OCI-LY1 (cell line): ENCODE results near the gene DOLPP1.
"Not testable (repeated sequence)": the region's sequence is repeated elsewhere in the genome, so short reads cannot be mapped to it uniquely, and the experiment has no call there.

Source experiments
- H2AFZ ChIP-seq: fragments of 200-600 bp; sonication (generic), shearing (Covaris generic); 2 replicates; pipeline ENCODE4 v1.6.0; 2014; ENCODE audit warnings: antibody characterized with exemption, mild to moderate bottlenecking, low read length
- H3F3A ChIP-seq: fragments of 200-600 bp; sonication (generic), shearing (Covaris generic); 2 replicates; pipeline ENCODE4 v1.6.0; 2014; ENCODE audit warnings: mild to moderate bottlenecking, antibody characterized with exemption, low read length, moderate library complexity; ENCODE audit not compliant: insufficient read depth
- H3K27ac ChIP-seq: fragments of 200-600 bp; sonication (generic); 2 replicates; pipeline ENCODE4 v1.5.1; 2014; ENCODE audit warnings: low read length, mixed run types, mild to moderate bottlenecking, low read depth; ENCODE audit not compliant: poor library complexity, severe bottlenecking
- H3K27me3 ChIP-seq: fragments of 200-600 bp; sonication (generic); 2 replicates; pipeline ENCODE4 v1.6.0; 2014; ENCODE audit warnings: antibody characterized with exemption, mild to moderate bottlenecking, low read length, moderate library complexity; ENCODE audit not compliant: insufficient read depth
- H3K36me3 ChIP-seq: fragments of 200-600 bp; sonication (generic); 2 replicates; pipeline ENCODE4 v1.6.1; 2014; ENCODE audit warnings: mild to moderate bottlenecking, antibody characterized with exemption, low read length, moderate library complexity, mixed read lengths; ENCODE audit not compliant: insufficient read depth
- H3K4me1 ChIP-seq: fragments of 200-600 bp; sonication (generic); 2 replicates; pipeline ENCODE4 v1.5.1; 2014; ENCODE audit warnings: mild to moderate bottlenecking, low read length, moderate library complexity; ENCODE audit not compliant: insufficient read depth, severe bottlenecking
- H3K4me2 ChIP-seq: fragments of 200-600 bp; sonication (generic), shearing (Covaris generic); 2 replicates; pipeline ENCODE4 v1.6.1; 2014; ENCODE audit warnings: low read length
- H3K4me3 ChIP-seq: fragments of 200-600 bp; sonication (generic); 2 replicates; pipeline ENCODE4 v1.5.1; 2014; ENCODE audit warnings: low read length, low read depth, mild to moderate bottlenecking, mixed read lengths; ENCODE audit not compliant: poor library complexity, severe bottlenecking
- H3K79me2 ChIP-seq: fragments of 200-600 bp; shearing (Covaris generic); 2 replicates; pipeline ENCODE4 v1.6.1; 2016; ENCODE audit warnings: mixed run types, low read length, mixed read lengths; ENCODE audit not compliant: insufficient read depth
- H3K9ac ChIP-seq: fragments of 200-600 bp; sonication (generic), shearing (Covaris generic); 2 replicates; pipeline ENCODE4 v1.6.1; 2014; ENCODE audit warnings: mild to moderate bottlenecking, low read length, mixed read lengths
- H3K9me2 ChIP-seq: fragments of 200-600 bp; sonication (generic), shearing (Covaris generic); 2 replicates; pipeline ENCODE4 v1.6.1; 2014; ENCODE audit warnings: low read depth, mild to moderate bottlenecking, low read length, mixed read lengths
- H3K9me3 ChIP-seq: fragments of 200-600 bp; shearing (Covaris generic); 2 replicates; pipeline ENCODE4 v1.6.1; 2014; ENCODE audit warnings: low read length, mixed read lengths
- H4K20me1 ChIP-seq: fragments of 200-600 bp; sonication (generic), shearing (Covaris generic); 2 replicates; pipeline ENCODE4 v1.6.0; 2016; ENCODE audit warnings: mild to moderate bottlenecking, low read length; ENCODE audit not compliant: insufficient read depth
- EZH2 ChIP-seq: fragments of 200-600 bp; sonication (generic), shearing (Covaris generic); IDR thresholded peaks from 2 replicates; pipeline ENCODE4 v1.8.0; 2017; ENCODE audit warnings: borderline replicate concordance, mixed run types, mild to moderate bottlenecking, antibody characterized with exemption, low read length, moderate library complexity, mixed read lengths
- TF ChIP-seq, protein P1 (sequence below): fragments of 200-600 bp; sonication (generic), shearing (Covaris generic); IDR thresholded peaks from 2 replicates; pipeline ENCODE4 v1.5.1; 2017; ENCODE audit warnings: mild to moderate bottlenecking, antibody characterized with exemption, low read length, moderate library complexity, mixed read lengths

The DOLPP1 gene

GRCh38 chr9:129118799-129119198 is 37.9 kb downstream of the DOLPP1 start:
- Histone ChIP-seq H3K4me1 (peaks cover 12% of the 10 kb centered on the region), H3K27me3 (no peaks in the 10 kb centered on the region), H3K9me3 (no peaks in the 10 kb centered on the region), H3K4me3 (no peak overlapping the region), H3K27ac (no peak overlapping the region), H3K4me2 (no peak overlapping the region), H3K79me2 (peaks cover 26% of the 10 kb centered on the region), H4K20me1 (no peaks in the 10 kb centered on the region), H2AFZ (no peak overlapping the region), H3K36me3 (peaks cover 23% of the 10 kb centered on the region; the same call in 1 of the 2 replicates), H3K9ac (no peak overlapping the region), H3F3A (peaks cover 4% of the 10 kb centered on the region; the same call in 1 of the 2 replicates), H3K9me2 (no peaks in the 10 kb centered on the region)
- TF ChIP-seq, protein P1, sequence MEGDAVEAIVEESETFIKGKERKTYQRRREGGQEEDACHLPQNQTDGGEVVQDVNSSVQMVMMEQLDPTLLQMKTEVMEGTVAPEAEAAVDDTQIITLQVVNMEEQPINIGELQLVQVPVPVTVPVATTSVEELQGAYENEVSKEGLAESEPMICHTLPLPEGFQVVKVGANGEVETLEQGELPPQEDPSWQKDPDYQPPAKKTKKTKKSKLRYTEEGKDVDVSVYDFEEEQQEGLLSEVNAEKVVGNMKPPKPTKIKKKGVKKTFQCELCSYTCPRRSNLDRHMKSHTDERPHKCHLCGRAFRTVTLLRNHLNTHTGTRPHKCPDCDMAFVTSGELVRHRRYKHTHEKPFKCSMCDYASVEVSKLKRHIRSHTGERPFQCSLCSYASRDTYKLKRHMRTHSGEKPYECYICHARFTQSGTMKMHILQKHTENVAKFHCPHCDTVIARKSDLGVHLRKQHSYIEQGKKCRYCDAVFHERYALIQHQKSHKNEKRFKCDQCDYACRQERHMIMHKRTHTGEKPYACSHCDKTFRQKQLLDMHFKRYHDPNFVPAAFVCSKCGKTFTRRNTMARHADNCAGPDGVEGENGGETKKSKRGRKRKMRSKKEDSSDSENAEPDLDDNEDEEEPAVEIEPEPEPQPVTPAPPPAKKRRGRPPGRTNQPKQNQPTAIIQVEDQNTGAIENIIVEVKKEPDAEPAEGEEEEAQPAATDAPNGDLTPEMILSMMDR, result no peak
- no peak for TF ChIP-seq EZH2

GRCh38 chr9:129121483-129121882 is 40.6 kb downstream of the DOLPP1 start:
- H3K36me3 ChIP-seq, result peaks cover 39% of the 10 kb centered on the region
- no peaks in the 10 kb centered on the region for H3K9me2 ChIP-seq
- no peaks in the 10 kb centered on the region for H4K20me1 ChIP-seq
- no peak overlapping the region for H2AFZ ChIP-seq
- peaks cover 12% of the 10 kb centered on the region; the same call in 1 of the 2 replicates for H3K79me2 ChIP-seq
- no peaks in the 10 kb centered on the region for H3K9me3 ChIP-seq
- H3F3A ChIP-seq, result no peaks in the 10 kb centered on the region
- H3K4me2 ChIP-seq, result no peak overlapping the region
- H3K4me3 ChIP-seq, result no peak overlapping the region
- no peaks in the 10 kb centered on the region for H3K4me1 ChIP-seq
- H3K9ac ChIP-seq, result no peak overlapping the region
- H3K27me3 ChIP-seq, result no peaks in the 10 kb centered on the region
- TF ChIP-seq EZH2, result no peak
- TF ChIP-seq, protein P1, result no peak
- no peak overlapping the region for H3K27ac ChIP-seq

- TF ChIP-seq, protein P1, result no peak
- TF ChIP-seq EZH2, result no peak
- Histone ChIP-seq H3K36me3 (peaks cover 39% of the 10 kb centered on the region), H3K9me2 (no peaks in the 10 kb centered on the region)
These were observed 41.2 kb downstream of the DOLPP1 start for GRCh38 chr9:129122133-129122532.

DNA sequence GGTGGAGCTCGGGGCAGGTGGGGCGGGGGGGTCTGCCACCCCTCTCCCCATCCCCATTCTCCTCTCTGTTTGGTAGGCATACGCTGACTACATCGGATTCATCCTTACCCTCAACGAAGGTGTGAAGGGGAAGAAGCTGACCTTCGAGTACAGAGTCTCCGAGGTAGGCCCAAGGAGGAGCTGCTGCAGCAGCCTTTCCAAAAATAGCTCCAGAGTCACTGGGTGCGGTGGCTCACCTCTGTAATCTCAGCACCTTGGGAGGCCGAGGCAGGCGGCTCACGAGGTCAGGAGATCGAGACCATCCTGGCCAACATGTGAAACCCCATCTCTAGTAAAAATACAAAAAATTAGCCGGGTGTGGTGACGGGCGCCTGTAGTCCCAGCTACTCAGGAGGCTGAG is 42.1 kb downstream of the DOLPP1 start:
- not testable (repeated sequence) for H4K20me1 ChIP-seq, H3K4me1 ChIP-seq, H3K9me3 ChIP-seq, H3K4me2 ChIP-seq, H2AFZ ChIP-seq, H3K4me3 ChIP-seq, H3K79me2 ChIP-seq, H3K27ac ChIP-seq, H3K9ac ChIP-seq, H3F3A ChIP-seq, H3K9me2 ChIP-seq, H3K27me3 ChIP-seq
- peaks cover 48% of the 10 kb centered on the region for H3K36me3 ChIP-seq

More at GRCh38 chr9:129122133-129122532, 41.2 kb downstream of the DOLPP1 start:
- no peak overlapping the region for H3K4me3 ChIP-seq
- H3K27me3 ChIP-seq, result no peaks in the 10 kb centered on the region
- H3K9me3 ChIP-seq, result no peaks in the 10 kb centered on the region
- H3K4me1 ChIP-seq, result no peaks in the 10 kb centered on the region
- H4K20me1 ChIP-seq, result no peaks in the 10 kb centered on the region
- H3K79me2 ChIP-seq, result 0 out of 2 replicates have a peak, but pooled peaks cover 5% of the 10 kb centered on the region
- no peak overlapping the region for H3K4me2 ChIP-seq
- no peaks in the 10 kb centered on the region for H3F3A ChIP-seq
- no peak overlapping the region for H3K27ac ChIP-seq
- no peak overlapping the region for H2AFZ ChIP-seq
- H3K9ac ChIP-seq, result no peak overlapping the region
